Sciatic nerve (tissue), 2 donors: ENCODE results near the gene C3orf20. TPM values are rescaled to one million over a fixed set of nuclear protein-coding genes. Genes with fewer than 3 reads are reported as not detected.

Source experiments
- ATAC-seq: fragments of 200-7000 bp; cut with Tn5 transposase; one replicate; pipeline ENCODE4 v1.9.1; 2020; ENCODE audit warnings: mild to moderate bottlenecking, moderate library complexity
- DNase-seq: peaks from one replicate; pipeline ENCODE4 v3.0.0-alpha.2; 2020; ENCODE audit warnings: low spot score
- intact Hi-C: fragments of 100-400 bp; cut with DNase I; formaldehyde crosslinking; loops from one replicate; pipeline ENCODE4 v1.14.2; 2022
- total RNA-seq: library from RNA; stranded (reverse); fragmentation: NEBNext Ultra II Directional; extraction: Animal tissue kit (Norgen Biotek cat#: 25700); gene quantifications from one replicate; pipeline ENCODE4 v1.2.1, GENCODE V29; 2021
- donor health status: DM: no; HTN: no; CAD: no.
- donor health status: DM: no; HTN: no; CAD: no.

C3orf20 gene
- total RNA-seq, 1 donor from 2014 or later = 0.18 TPM

DNA sequence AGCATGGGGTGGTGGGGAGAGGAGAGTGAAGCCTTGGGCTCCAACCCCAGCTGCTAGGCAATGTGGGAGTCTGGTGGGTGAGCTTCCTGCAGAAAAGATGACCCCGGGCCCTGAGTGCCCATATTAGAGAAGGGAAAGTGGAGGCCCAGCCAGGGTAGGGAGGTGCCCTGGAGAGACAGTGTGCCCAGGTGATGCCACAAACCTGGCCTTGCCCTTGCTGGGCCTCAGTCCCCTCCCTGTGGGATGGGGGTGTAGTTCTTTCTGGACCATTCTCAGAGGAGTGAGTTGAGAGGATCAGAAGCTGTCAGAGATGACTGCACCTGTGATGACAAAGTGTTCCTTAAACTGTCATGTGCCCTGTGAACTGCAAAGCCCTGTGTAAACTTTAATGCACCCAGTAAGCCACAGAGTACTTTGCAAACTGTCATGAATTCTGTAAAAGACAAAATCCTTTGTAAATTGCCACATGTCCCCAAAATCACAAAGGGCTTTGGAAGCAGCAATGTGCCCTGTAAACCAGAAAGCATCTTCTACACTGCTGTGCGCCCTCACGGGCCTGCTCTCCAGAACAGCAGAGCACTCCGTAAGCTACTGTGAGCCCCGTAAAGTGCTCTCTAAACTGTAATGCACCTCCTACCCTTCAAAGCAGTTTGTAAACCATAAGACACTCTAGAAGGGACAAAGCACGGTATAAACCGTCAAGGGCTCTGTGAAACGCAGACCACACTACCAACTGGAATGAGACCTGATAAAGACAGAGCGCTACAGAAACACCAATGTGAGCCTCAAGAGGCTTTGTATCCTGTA is 92.5 kb downstream of the C3orf20 start:
- intact Hi-C loops = no loop called here
- DNase-seq = no peak
- ATAC-seq = no peak

DNA sequence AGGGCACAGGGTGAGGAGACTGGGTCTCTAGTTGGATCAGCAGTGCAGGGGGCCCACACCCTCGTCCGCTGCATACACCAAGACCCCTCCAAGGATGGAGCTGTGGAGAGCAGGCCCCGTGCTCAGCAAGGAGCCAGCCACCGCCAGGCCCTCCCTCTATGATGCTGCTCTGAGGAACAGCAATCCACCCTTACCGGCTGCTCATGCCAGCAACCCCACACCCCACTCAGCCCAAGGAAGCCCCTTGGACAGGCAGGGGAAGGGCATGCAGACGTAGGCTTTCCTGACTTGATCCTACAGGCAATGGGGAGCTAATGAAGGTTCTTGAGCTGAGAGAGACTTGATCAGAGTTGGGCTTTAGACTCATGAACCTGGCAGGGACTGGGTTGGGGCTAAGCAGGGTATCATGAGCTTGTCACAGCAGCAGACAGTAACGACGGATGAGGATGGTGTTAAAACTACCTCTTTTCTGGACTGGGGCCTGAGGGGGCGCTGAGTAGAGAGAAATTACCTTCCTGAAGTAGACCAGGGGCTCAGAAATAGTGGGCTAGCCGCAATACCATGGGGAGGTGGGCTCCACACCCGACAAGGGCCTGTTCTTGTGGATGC is 93.3 kb downstream of the C3orf20 start:
- intact Hi-C loops = no loop called here
- DNase-seq (no peak), ATAC-seq (no peak)

DNA sequence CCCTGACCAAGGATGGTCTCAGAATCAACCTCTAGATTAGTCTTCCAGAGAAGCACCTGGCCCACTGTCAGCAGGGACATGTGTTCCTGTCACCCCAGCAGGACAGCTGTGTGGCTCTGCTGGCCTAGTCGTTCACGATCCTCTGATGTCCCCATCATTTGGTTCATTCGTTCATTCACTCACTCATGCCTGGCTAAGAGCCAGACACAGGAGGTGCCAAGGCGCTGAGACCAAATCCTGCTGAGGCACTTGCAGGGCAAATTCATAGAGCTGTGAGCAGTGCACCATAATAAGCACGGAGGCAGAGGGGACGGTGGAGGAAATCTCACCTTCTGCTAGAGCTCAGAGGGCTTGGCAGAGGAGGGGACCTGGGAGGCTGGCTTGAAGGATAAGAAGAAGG is 93.9 kb downstream of the C3orf20 start:
- no peak for DNase-seq
- intact Hi-C loops = no loop called here
- no peak for ATAC-seq

DNA sequence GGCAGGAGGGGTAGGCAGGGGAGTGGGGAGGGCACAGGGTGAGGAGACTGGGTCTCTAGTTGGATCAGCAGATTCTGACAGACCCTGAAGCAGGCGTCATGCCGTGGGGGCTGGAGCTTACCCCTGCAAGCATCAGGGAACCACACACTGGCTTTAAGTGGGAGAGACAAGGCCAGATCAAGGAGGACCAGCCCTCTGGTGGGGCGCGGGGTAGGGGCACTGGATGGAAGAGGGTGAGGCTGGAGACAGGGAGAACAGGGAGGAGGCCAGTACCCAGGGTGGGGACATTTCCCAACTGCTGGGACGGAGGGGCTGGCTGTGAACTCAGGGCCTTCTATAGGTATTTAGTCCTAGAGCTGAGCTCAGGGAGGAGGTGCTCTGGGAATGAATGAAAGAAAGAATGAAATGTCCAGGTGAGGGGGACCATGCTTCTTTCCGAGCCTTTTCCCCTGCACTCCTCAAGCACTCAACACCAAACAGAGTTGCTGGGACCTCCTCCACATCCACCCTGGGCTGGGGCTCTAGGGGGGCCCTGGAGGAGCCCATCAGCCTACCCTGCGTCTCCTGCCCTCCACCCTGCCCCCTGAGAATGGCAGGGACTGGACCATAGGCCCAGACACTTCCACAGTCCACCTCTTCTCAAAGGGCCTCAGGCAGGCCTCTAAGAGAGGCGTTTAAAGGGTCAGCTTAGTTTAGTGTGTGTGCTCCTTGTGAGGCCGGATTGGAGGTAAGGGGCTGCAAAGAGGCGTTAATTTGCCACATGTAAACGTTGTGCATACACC is 94.8 kb downstream of the C3orf20 start:
- DNase-seq = no peak
- ATAC-seq = no peak
- intact Hi-C loops = no loop called here

DNA sequence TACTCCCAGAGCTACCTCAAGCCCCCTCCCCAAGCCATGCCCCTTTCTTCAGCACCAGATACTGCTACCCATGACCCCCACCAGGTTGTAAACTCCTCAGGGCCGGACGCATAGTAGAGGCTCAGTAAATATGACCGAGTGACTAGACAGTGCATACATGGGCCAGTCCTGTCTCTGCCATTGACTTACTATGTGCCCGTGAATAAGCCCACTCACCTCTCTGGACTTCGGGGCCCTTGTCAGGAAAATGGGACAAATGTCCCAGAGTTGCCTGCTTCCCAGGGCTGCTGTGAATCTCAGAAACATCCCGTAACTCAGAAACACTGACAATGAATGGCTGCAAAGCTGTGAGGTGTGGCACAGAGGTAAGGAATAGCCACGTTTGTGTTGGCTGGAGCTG is 95.7 kb downstream of the C3orf20 start:
- intact Hi-C loops = no loop called here
- no peak for ATAC-seq
- no peak for DNase-seq

DNA sequence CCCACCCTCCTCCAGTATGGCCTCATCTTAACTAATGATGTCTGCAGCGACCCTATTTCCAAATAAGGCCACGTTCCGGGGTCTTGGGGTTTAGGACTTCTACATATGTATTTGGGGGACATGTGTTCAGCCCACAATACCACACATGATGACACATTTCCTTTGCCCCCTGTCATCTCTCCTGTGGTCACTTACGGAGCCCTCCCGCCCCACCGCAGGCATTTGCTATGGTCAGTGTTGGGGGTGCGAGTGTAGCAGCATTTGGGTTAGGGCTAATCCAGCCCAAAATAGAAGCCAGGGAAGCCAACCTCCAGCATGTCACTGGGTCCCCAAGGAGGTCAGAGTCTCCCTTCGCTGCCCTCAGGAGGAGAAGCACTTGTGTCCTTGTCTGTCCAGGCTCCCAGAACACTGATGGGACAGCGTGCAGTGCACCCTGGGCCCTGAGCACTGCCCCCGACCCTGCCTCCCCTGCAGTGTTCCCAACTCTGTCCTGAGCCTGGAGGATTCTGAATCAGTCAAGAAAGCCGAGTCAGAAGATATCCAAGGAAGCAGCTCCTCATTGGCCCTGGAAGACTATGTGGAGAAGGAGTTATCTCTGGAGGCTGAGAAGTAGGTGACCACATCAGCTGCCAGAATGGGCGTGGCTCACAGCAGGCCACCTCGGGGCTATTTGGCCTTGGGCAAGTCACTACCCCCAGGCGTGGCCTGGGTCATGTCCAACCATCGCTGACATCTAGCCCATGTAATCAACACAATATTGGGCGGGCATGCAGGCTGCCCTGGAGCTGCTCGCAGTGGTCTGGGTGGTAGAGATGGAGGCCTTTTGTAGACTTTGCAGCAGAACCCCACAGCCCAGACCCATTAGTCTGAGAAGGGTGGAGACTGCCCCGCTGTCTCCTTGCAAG is 96.9 kb downstream of the C3orf20 start:
- ATAC-seq = no peak
- DNase-seq = no peak

DNA sequence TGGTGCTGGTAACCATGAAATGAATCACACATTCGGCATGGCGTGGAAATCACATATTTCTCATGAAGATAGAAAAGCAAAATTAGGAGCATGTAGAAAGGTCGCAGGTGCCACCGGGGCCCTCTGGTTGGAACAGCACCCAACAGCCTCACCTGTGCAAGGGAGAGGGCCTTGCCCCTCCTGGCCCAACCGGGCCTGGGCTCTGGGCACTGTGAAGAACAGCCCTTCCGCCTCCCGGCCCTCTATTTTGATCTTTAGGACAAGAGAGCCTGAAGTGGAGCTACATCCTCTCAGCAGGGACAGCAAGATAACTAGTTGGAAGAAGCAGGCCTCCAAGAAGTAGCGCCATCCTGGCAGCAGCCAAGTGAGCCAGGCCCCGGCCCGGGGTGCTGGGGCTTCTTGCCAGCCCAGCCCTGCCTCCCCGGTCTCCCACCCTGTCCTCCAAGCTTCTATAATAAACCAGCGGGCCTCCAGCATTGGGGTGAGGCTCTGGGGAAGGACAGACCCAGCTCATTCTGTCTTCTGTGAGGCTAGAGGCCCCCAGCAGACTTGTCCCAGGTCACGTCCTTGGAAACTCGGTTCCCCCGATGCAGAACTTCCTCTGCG is 97.7 kb downstream of the C3orf20 start:
- DNase-seq (no peak), ATAC-seq (no peak)
- intact Hi-C loops = no loop called here

More for the DNA sequence above, 96.9 kb downstream of the C3orf20 start:
- intact Hi-C loops = no loop called here

DNA sequence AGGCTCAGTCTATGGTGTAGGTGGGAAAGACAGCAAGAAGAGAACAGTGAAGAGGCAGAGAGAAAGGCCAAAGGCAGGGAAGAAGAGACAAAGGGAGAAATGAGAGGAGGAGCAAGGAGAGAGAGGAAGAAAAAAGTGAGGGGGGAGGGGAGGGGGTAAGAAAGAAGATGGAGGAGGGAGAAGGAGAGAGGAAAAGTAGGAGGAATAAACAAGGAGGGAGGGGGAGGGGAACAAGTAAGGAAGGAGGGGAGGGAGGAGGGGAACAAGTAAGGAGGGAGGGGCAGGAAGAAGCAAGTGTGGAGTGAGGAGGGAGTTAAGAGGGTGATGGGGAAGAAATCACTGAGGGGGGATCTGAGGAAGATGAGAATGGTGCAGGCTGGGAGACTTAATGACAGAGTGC is 98.3 kb downstream of the C3orf20 start:
- intact Hi-C loops = no loop called here
- ATAC-seq (no peak), DNase-seq (no peak)

DNA sequence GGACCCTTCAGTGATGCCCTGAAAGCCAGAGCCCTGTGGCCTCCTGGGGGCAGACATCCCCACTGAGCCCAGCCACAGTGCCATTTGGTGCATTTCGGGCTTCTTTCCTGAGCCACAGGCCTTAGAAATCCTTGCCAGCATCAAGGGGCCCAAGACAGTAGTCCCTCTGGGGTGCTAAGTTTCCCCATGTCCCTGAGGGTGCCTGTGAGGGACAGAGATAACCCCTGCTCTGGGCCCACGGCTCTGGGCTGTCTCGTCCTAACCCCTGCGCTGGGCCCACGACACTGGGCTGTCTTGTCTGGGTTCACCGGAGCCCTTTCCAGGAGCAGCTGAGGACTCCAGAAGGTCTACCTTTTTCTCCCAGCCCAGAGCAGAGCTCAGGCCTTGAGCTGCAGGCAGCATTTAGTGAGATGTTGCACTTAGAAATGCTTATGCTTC is 98.8 kb downstream of the C3orf20 start:
- ATAC-seq (no peak), DNase-seq (no peak)
- intact Hi-C loops = no loop called here

DNA sequence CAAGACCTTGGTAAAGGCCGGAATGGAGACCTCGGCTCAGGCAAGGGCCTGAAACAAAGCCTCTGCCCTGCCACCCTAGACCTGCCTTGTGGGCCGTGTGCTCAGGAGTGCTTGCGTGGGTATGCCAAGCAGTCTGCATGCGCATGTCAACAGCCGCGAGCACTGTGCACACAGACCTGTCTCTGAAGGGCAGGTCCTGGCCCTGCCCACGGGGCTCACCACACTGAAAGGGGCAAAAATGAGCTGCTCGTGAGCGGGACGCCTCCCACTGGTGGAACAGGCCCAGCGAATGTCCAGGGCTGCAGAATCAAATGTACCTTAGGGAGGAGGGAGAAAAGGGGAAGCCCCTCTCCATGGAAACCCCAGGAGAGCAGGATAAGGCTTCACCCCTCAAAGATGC is 99.5 kb downstream of the C3orf20 start:
- intact Hi-C loops = no loop called here
- no peak for ATAC-seq
- no peak for DNase-seq

DNA sequence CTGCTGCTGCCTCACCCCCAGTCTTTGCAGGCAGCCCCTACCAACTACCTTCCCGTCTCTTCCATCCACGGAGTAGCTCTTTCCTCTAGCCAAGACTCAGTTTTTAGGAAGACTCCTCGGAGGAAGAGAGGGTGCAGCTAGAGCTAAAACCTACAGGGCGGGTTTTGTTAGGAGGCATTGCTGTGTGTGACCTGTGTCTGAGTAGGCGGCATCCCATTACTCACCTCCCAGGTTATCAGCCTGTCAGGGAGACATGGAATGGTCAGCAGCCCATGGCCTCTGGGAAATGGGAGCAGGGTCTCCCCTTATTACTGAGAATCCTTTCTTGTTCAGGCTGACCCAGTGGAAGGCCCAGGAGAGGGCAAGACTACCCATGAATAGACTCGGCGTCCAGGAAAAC is 100.1 kb downstream of the C3orf20 start:
- DNase-seq (no peak), ATAC-seq (no peak)
- intact Hi-C loops = no loop called here

DNA sequence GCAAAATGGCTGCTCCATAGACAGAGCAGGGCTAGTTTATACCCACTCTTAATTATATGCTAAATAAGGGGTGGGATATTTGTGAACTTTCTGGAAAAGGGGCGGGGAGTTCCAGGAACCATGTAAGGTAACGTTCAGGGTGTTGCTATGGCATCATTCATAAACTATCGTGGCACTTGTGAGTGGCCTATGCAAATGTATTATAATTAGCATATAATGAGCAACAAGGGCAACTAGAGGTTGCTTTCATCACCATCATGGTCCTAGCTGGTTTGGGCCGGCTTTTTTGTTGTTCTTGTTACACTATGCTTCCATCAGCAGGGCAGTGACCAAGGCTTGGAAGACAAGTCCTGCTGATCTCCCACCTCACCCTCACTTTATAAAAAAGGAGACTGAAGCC is 100.6 kb downstream of the C3orf20 start:
- intact Hi-C loops = no loop called here
- peak; percentile 5 for DNase-seq
- no peak for ATAC-seq

DNA sequence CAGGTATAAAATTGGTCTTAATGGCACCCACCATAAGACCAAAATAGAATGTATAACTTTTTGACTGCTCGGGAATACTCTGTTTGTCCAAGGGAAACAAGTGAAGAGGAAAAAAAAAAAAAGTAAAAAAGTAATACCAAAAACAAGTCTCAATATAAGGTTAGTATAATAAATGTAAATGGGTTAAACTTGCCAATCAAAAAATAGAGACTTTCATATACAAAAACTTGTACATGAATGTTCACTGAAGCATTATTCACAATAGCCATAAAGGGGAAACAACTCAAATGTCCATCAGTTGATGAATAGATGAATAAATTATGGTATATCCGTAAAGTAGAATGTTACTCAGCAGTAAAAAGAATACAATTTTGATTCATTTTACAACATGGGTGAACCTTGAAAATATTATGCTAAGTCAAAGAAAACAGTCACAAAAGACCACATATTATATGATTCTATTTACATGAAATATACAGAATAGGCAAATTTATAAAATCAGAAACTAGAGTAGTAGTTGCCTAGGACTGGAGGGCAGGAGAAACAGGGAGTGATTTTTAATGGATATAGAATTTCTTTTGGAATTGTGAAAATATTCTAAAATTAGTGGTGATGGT is 104.2 kb downstream of the C3orf20 start:
- intact Hi-C loops = no loop called here
- DNase-seq (no peak), ATAC-seq (no peak)

DNA sequence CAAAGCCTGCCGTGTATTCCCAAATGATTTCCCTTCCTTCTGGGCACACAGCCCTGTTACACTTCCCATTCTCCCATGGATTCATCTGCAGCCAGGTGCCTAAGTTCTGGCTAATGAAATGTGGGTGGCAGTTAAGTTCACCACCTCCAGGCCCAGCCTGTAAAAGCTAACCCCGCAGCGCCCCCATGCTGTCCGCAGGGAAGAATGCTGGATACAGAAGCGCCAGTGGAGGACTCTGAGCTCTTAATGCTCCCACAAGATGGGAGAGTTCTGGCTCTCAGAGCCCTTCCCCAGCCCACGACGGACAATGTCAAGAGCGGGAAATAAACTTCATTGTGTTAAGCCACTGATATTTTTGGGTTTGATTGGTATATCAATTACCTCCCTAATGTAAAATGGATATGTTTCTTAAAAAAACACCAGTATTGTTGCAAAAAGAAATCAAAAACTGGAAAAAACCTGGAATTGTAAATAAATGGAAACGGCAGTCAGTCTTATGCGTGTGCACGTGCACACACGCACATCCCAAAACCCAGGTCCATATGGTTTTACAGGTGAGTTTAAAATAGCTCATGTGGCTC is 106.1 kb downstream of the C3orf20 start:
- peak; percentile 75 for ATAC-seq
- intact Hi-C loops = no loop called here
- peak; percentile 72 for DNase-seq

DNA sequence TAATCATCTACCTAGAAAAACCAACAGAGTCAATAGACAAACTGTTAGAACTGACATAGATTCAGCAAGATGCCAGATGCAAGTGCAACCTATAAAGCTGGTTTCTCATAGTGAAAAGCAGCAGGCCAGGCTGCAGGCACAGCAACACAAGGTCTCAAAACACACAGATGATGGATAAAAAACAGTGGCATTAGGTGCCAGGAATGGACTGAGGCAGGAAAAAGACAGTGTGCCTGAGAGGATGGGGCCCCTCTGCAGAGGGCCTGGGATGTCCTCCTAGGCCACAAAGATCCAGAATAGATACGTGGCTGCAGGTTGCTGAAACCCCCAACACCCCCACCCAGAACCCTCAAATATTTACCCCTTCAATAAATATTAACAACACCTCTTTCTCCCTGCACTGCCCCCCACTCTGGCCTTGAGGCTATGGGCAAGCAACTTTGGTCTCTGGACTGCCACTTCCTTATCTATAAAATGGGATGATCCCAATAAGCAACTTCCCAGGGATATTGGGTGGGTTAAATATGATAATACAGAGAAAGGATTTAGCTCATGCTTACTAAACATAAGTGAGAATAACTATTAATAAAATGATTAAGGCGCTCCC is 108.6 kb downstream of the C3orf20 start:
- ATAC-seq (no peak), DNase-seq (no peak)
- intact Hi-C loops = no loop called here

DNA sequence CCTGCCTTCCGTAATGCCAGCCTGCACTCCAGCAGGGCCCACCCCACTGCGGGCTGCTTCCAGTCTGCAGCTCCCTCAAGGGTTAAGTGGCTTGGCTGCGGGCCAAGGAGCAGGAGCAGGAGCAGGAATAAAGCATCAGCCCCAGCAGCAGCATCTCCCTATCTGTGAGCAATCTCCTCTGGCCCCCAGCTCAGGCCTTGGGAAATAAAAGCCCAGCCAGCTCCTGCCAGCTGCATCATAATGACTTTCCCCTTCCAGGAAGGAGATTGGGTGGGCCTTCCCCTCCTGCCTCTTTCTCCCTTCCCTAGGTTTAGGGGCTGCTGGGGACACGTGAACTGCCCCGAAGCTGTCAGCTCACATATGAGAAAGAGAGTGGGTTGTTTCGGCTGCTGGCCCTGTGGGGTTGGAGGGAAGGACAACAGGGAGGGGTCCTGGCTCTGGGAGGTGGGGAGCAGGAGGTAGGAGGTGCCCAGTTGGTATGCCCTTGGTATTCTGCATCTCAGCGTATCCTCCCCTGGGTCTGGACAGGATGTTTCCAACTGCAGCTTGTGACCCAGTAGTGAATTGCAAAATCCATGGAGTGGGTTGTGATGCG is 109.2 kb downstream of the C3orf20 start:
- DNase-seq = peak; percentile 60
- intact Hi-C loops = no loop called here
- no peak for ATAC-seq
